Neutrophil (primary cell): ENCODE measurements around the gene MELK.

ENCODE experiments used
- H3K27ac ChIP-seq: fragments of 200-600 bp; sonication (generic); 2 replicates; pipeline ENCODE4 v1.5.1; 2016; ENCODE audit warnings: mild to moderate bottlenecking, moderate library complexity
- H3K27me3 ChIP-seq: fragments of 200-600 bp; sonication (generic); 2 replicates; pipeline ENCODE4 v1.6.0; 2016; ENCODE audit warnings: mild to moderate bottlenecking
- H3K36me3 ChIP-seq: fragments of 200-600 bp; sonication (generic); 2 replicates; pipeline ENCODE4 v1.5.1; 2017
- H3K4me1 ChIP-seq, 2 experiments: fragments of 200-600 bp in 1 of 2; sonication (generic) in 1 of 2; 1 replicate in 1 of 2; 2 replicates in 1 of 2; pipeline versions ENCODE4 v1.5.1 to v1.6.1; 2013 to 2016; ENCODE audit warnings: low read depth in 1 of 2, low read length in 1 of 2, mild to moderate bottlenecking in 1 of 2, moderate library complexity in 1 of 2; ENCODE audit not compliant: control insufficient read depth in 1 of 2, insufficient read depth in 1 of 2
- H3K4me3 ChIP-seq, 2 experiments: fragments of 200-600 bp in 1 of 2; sonication (generic) in 1 of 2; 1 replicate in 1 of 2; 2 replicates in 1 of 2; pipeline ENCODE4 v1.5.1; 2013 to 2016; ENCODE audit warnings: low read depth in 1 of 2, low read length in 1 of 2, mild to moderate bottlenecking in 1 of 2, moderate library complexity in 1 of 2
- H3K9me3 ChIP-seq: fragments of 200-600 bp; sonication (generic); 2 replicates; pipeline ENCODE4 v1.5.1; 2016
- CTCF ChIP-seq: fragments of 200-600 bp; sonication (generic); IDR thresholded peaks from 2 replicates; pipeline ENCODE4 v1.5.1; 2016; ENCODE audit warnings: antibody characterized with exemption

MELK gene

DNA sequence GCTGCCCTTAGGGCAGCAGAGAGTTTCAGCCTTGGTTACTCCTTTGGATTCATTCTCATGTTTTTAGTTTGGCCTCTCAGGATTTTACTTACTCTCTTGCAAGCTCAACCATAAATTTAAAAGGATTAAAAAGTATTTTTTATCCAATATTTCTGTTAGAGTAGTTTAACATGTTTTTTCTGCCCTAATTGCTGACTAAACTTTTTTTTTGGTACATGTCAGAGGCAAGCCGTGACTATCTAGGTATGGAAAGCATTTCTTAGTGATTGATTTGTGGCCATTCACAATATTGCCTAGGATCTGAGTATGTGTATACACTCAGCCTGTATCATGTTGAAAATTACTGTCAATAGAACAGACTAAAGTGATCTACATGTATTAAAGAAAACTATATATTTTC is 92.1 kb downstream of the MELK start:
- Histone ChIP-seq H3K27me3 (no peaks in the 10 kb centered on the region), H3K9me3 (no peaks in the 10 kb centered on the region), H3K4me3 (no peak overlapping the region), H3K4me1 (no peaks in the 10 kb centered on the region), H3K36me3 (peaks cover 6% of the 10 kb centered on the region), H3K27ac (no peak overlapping the region)
- TF ChIP-seq CTCF, result no peak

DNA sequence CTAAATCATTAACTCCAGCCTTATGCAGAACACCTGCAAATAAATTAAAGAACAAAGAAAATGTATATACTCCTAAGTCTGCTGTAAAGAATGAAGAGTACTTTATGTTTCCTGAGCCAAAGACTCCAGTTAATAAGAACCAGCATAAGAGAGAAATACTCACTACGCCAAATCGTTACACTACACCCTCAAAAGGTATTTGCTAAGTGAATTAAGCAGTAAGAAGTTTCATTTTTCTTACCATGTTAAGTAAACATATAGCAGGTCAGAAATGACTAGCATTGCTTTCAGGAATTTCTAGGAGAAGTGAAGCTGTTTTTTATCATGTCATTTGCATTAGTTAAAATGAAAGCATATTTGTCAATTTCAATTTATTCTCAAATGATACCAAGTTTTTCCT is 92.7 kb downstream of the MELK start:
- H3K36me3 ChIP-seq, result peaks cover 6% of the 10 kb centered on the region
- H3K4me3 ChIP-seq, result no peak overlapping the region
- no peaks in the 10 kb centered on the region for H3K27me3 ChIP-seq
- no peak for TF ChIP-seq CTCF
- H3K4me1 ChIP-seq, result no peaks in the 10 kb centered on the region
- H3K9me3 ChIP-seq, result no peaks in the 10 kb centered on the region
- H3K27ac ChIP-seq, result no peak overlapping the region

GRCh38 chr9:36665921-36666431 is 93.3 kb downstream of the MELK start:
- Histone ChIP-seq H3K27ac (no peak overlapping the region), H3K4me3 (no peak overlapping the region)
- no peak for TF ChIP-seq CTCF

GRCh38 chr9:36671561-36671960 is 98.9 kb downstream of the MELK start:
- Histone ChIP-seq H3K36me3 (peaks cover 45% of the 10 kb centered on the region), H3K27me3 (no peaks in the 10 kb centered on the region), H3K4me3 (no peak overlapping the region), H3K4me1 (no peaks in the 10 kb centered on the region), H3K27ac (no peak overlapping the region), H3K9me3 (no peaks in the 10 kb centered on the region)
- no peak for TF ChIP-seq CTCF

More at GRCh38 chr9:36665921-36666431, 93.3 kb downstream of the MELK start:
- H3K27me3 ChIP-seq, result no peaks in the 10 kb centered on the region
- no peaks in the 10 kb centered on the region for H3K9me3 ChIP-seq
- no peaks in the 10 kb centered on the region for H3K4me1 ChIP-seq
- peaks cover 7% of the 10 kb centered on the region for H3K36me3 ChIP-seq

GRCh38 chr9:36676091-36676490 is 103.4 kb downstream of the MELK start:
- H3K27ac ChIP-seq, result no peak overlapping the region
- no peaks in the 10 kb centered on the region for H3K9me3 ChIP-seq
- no peak overlapping the region for H3K4me3 ChIP-seq
- H3K27me3 ChIP-seq, result no peaks in the 10 kb centered on the region
- H3K36me3 ChIP-seq, result peaks cover 41% of the 10 kb centered on the region
- TF ChIP-seq CTCF, result no peak
- H3K4me1 ChIP-seq, result no peaks in the 10 kb centered on the region
